B cell (primary cell): ENCODE results near the gene CDR2L. TPM values are rescaled to one million over a fixed set of nuclear protein-coding genes. Genes with fewer than 3 reads are reported as not detected.

Source experiments
- ATAC-seq: fragments of 200-7000 bp; cut with Tn5 transposase; one replicate; pipeline ENCODE4 v1.10.0; 2021; ENCODE audit warnings: low read depth, mild to moderate bottlenecking, moderate number of reproducible peaks, moderate library complexity
- CTCF ChIA-PET: fragments of 350-600 bp; sonication (Branson Sonifier 250); formaldehyde crosslinking; loops from one replicate; lab custom pipeline; 2021; ENCODE audit warnings: antibody characterized with exemption, inconsistent platforms; lab: Charles Lee
- POLR2A ChIA-PET: fragments of 350-600 bp; sonication (Branson Sonifier 250); formaldehyde crosslinking; loops from one replicate; lab custom pipeline; 2021; ENCODE audit warnings: antibody characterized with exemption; lab: Charles Lee
- DNase-seq: peaks from one replicate; pipeline ENCODE4 v3.0.0; 2013
- H2AFZ ChIP-seq: 2 replicates; pipeline ENCODE4 v1.6.1; 2012; ENCODE audit warnings: mild to moderate bottlenecking, low read depth, low read length; ENCODE audit not compliant: insufficient read depth, poor library complexity, severe bottlenecking
- H3K27ac ChIP-seq, 2 donors: 1 replicate in 1 of 2; 2 replicates in 1 of 2; pipeline ENCODE4 v1.5.1; 2012 to 2013; ENCODE audit warnings: low read length in 2 of 2, mild to moderate bottlenecking in 2 of 2, moderate library complexity in 1 of 2
- H3K27me3 ChIP-seq, 4 experiments: fragments of 200-600 bp in 1 of 4; sonication (generic) in 1 of 4; replicated peaks in 1 of 4; 1 replicate in 2 of 4; 2 replicates in 2 of 4; pipeline versions ENCODE4 v1.6.1 to v1.7.0; 2013 to 2016; ENCODE audit warnings: low read length in 3 of 4, mild to moderate bottlenecking in 2 of 4, mixed read lengths in 1 of 4, moderate library complexity in 1 of 4; ENCODE audit not compliant: insufficient read depth in 4 of 4, control insufficient read depth in 3 of 4; ENCODE audit errors: control extremely low read depth in 1 of 4
- H3K36me3 ChIP-seq, 2 experiments: replicated peaks in 1 of 2; 1 replicate in 1 of 2; 2 replicates in 1 of 2; pipeline versions ENCODE4 v1.6.1 to v1.7.1; 2013; ENCODE audit warnings: low read length in 1 of 2; ENCODE audit not compliant: insufficient read depth in 2 of 2, control insufficient read depth in 1 of 2; ENCODE audit errors: control extremely low read depth in 1 of 2, extremely low read depth in 1 of 2
- H3K4me1 ChIP-seq, 2 donors: fragments of 200-600 bp in 1 of 2; sonication (generic) in 1 of 2; 1 replicate in 1 of 2; 2 replicates in 1 of 2; pipeline versions ENCODE4 v1.5.1 to v1.6.1; 2013 to 2017; ENCODE audit warnings: low read length in 2 of 2; ENCODE audit not compliant: control insufficient read depth in 2 of 2, insufficient read depth in 2 of 2
- H3K4me2 ChIP-seq: replicated peaks from 2 replicates; pipeline ENCODE3; 2012; ENCODE audit warnings: mild to moderate bottlenecking, low read depth, low read length; ENCODE audit not compliant: poor library complexity, severe bottlenecking
- H3K4me3 ChIP-seq, 5 experiments: fragments of 200-600 bp in 1 of 5; sonication (generic) in 1 of 5; 1 replicate in 3 of 5; 2 replicates in 2 of 5; pipeline versions ENCODE4 v1.5.1 to v1.7.0; 2011 to 2016; ENCODE audit warnings: low read length in 4 of 5, mild to moderate bottlenecking in 4 of 5, low read depth in 2 of 5, control low read depth in 1 of 5, moderate library complexity in 1 of 5; ENCODE audit not compliant: insufficient read depth in 1 of 5; ENCODE audit errors: control extremely low read depth in 1 of 5, extremely low read depth in 1 of 5
- H3K79me2 ChIP-seq: fragments of 200-600 bp; sonication (generic); one replicate; pipeline ENCODE4 v1.6.0; 2016; ENCODE audit warnings: low read length; ENCODE audit not compliant: control insufficient read depth, insufficient read depth
- H3K9ac ChIP-seq: fragments of 200-600 bp; sonication (generic); 2 replicates; pipeline ENCODE4 v1.6.1; 2017; ENCODE audit warnings: mild to moderate bottlenecking, low read length, moderate library complexity
- H3K9me3 ChIP-seq, 3 donors: one replicate each; pipeline versions ENCODE4 v1.6.1 to v1.7.1; 2013; ENCODE audit warnings: low read length in 2 of 3; ENCODE audit not compliant: control insufficient read depth in 2 of 3, insufficient read depth in 1 of 3; ENCODE audit errors: control extremely low read depth in 1 of 3
- H4K20me1 ChIP-seq: 2 replicates; pipeline ENCODE4 v1.6.0; 2012; ENCODE audit warnings: mild to moderate bottlenecking, low read length; ENCODE audit not compliant: insufficient read depth, control insufficient read depth, poor library complexity, severe bottlenecking
- H3K27ac Mint-ChIP-seq: one replicate; pipeline ENCODE4 v1.8.0; 2021; ENCODE audit warnings: mixed read lengths
- H3K27me3 Mint-ChIP-seq: one replicate; pipeline ENCODE4 v1.8.0; 2021; ENCODE audit warnings: mixed read lengths
- H3K4me1 Mint-ChIP-seq: one replicate; pipeline ENCODE4 v1.8.0; 2021; ENCODE audit warnings: mixed read lengths
- H3K4me3 Mint-ChIP-seq: one replicate; pipeline ENCODE4 v1.8.0; 2021; ENCODE audit warnings: mixed read lengths
- H3K9me3 Mint-ChIP-seq: one replicate; pipeline ENCODE4 v1.8.0; 2022; ENCODE audit warnings: mixed read lengths; ENCODE audit not compliant: insufficient read depth
- EZH2 ChIP-seq: IDR thresholded peaks from 2 replicates; pipeline ENCODE4 v1.6.1; 2012; ENCODE audit warnings: borderline replicate concordance, low read depth, mild to moderate bottlenecking, moderate library complexity, low read length; ENCODE audit not compliant: insufficient read depth, poor library complexity, severe bottlenecking
- WGBS: methylation state at CpG from one replicate; pipeline ENCODE4 v1.1.5; 2013; ENCODE audit warnings: missing lambda C conversion rate; ENCODE audit not compliant: insufficient coverage; 5-methylcytosine and 5-hydroxymethylcytosine counted together
- intact Hi-C: fragments of 100-400 bp; cut with micrococcal nuclease; formaldehyde crosslinking; loops from one replicate; pipeline ENCODE4 v1.10.0; 2022
- polyA plus RNA-seq: library from polyadenylated mRNA; depleted of rRNA; stranded (reverse); fragments of >200 nt; gene quantifications from 2 replicates; pipeline ENCODE4 v1.2.3, GENCODE V29; 2012
- total RNA-seq, 2 donors: library from RNA; stranded (reverse); fragments of 120-200 nt in 1 of 2; gene quantifications; 1 replicate in 1 of 2; 2 replicates in 1 of 2; pipeline versions ENCODE4 v1.2.3 to v1.2.4, GENCODE V29; 2013 to 2022
- TF ChIP-seq, protein P1 (sequence below): fragments of 200-600 bp; IDR thresholded peaks from one replicate; pipeline ENCODE4 v1.8.0; 2022; ENCODE audit warnings: antibody characterized with exemption, mild to moderate bottlenecking

The CDR2L gene
- total and polyA plus RNA-seq, 2 donors (not counting 1 experiment from before 2014, with no cell fraction given) = 0.03 TPM; not detected in 1

DNA sequence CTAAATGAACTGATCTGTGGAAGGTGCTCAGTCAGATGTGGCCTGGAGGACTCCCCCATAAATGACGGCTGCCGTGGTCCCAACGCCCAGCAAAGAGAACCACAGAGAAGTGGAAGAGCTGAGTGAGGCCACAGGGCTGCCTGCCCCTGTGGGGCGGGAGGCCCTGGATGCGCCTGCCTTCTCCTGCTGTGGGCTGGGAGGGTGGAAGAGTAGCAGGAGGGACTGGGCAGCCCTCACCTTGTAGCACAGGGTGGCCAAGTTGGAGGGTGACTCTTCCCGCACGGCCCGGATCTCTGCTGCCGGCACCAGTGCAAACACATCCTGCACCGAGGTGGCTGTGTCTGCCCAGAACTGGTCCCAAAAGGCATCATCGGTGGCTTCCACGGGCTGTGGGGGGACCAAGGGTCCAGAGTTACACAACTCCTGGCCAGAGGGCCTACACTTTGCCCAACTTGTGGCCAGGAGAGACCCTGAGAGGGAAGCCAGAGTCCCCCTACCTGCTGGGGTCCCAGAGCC, 23.1 kb upstream of the CDR2L start:
- H3K4me3 ChIP-seq = no peak overlapping the region
- TF ChIP-seq, protein P1, sequence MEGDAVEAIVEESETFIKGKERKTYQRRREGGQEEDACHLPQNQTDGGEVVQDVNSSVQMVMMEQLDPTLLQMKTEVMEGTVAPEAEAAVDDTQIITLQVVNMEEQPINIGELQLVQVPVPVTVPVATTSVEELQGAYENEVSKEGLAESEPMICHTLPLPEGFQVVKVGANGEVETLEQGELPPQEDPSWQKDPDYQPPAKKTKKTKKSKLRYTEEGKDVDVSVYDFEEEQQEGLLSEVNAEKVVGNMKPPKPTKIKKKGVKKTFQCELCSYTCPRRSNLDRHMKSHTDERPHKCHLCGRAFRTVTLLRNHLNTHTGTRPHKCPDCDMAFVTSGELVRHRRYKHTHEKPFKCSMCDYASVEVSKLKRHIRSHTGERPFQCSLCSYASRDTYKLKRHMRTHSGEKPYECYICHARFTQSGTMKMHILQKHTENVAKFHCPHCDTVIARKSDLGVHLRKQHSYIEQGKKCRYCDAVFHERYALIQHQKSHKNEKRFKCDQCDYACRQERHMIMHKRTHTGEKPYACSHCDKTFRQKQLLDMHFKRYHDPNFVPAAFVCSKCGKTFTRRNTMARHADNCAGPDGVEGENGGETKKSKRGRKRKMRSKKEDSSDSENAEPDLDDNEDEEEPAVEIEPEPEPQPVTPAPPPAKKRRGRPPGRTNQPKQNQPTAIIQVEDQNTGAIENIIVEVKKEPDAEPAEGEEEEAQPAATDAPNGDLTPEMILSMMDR = no peak
- no peak for TF ChIP-seq EZH2
- 97% methylated on average over 12 of the region's 12 CpGs for WGBS
- no peaks in the 10 kb centered on the region for H3K9me3 ChIP-seq
- no peak overlapping the region for H3K9ac ChIP-seq
- no peaks in the 10 kb centered on the region for H4K20me1 ChIP-seq
- no peak overlapping the region for H3K4me3 Mint-ChIP-seq
- no peak overlapping the region for H3K27ac Mint-ChIP-seq
- DNase-seq = no peak
- H3K27me3 Mint-ChIP-seq = peaks cover 7% of the 10 kb centered on the region
- no peak overlapping the region for H3K27ac ChIP-seq
- H3K4me2 ChIP-seq = no peak overlapping the region
- intact Hi-C loops = no loop called here
- H3K9me3 Mint-ChIP-seq = no peaks in the 10 kb centered on the region
- no peaks in the 10 kb centered on the region for H3K36me3 ChIP-seq
- H3K27me3 ChIP-seq = peaks cover 0 to 3% (median 0%) of the 10 kb centered on the region in 4 experiments
- no peak overlapping the region for H2AFZ ChIP-seq
- ATAC-seq = no peak
- H3K4me1 Mint-ChIP-seq = peaks cover 7% of the 10 kb centered on the region
- CTCF ChIA-PET = interaction anchor here (0.6 to 4.9 kb wide), 4 partner anchors 24 to 522 kb away, joined by 3 to 74 read pairs (median 30); partner anchors contain the start of genes ARMC7 and MRPL58
- peaks cover 2 to 11% of the 10 kb centered on the region in 2 donors for H3K4me1 ChIP-seq
- no peaks in the 10 kb centered on the region for H3K79me2 ChIP-seq
- POLR2A ChIA-PET = interaction anchor here (0.9 kb wide), 1 partner anchor 9 kb away, joined by 3 read pairs; no protein-coding TSS in a partner anchor

DNA sequence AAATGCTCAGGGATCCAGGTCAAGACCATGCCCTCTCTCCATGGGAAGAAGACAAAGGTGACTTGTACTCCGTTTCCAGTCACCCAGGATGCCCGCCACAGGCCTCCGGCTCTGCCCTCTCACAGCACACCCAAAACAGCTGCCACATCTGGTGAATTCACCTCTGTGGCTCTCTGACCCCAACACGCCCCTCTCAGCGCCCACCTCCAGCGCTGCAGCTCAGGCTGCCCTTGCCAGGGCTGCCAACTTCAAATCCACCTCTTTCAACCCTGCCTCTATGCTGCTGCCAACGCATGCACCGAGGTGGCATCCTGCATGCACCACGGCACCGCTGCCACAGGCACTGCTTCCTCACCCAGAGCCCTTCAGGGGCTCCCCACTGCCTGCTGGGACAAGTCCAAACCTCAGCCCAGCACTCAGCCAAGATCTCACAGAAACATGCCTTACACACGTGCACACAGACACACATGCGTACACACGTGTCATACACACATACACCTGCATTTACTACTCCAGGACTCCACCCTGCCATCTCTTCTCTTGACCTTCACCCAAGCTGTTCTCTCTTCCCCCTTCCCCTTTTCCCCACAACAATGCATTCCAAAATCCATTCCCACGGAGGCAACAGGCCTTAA, 22.3 kb upstream of the CDR2L start:
- Histone ChIP-seq H3K27me3 (no peaks in the 10 kb centered on the region), H3K79me2 (no peaks in the 10 kb centered on the region), H4K20me1 (no peaks in the 10 kb centered on the region), H3K4me3 (no peak overlapping the region), H3K9me3 (no peaks in the 10 kb centered on the region), H3K4me1 (peaks cover 2 to 11% of the 10 kb centered on the region in 2 donors), H2AFZ (no peak overlapping the region), H3K36me3 (no peaks in the 10 kb centered on the region), H3K27ac (no peak overlapping the region), H3K9ac (no peak overlapping the region), H3K4me2 (no peak overlapping the region)
- no peak overlapping the region for H3K4me3 Mint-ChIP-seq
- DNase-seq = no peak
- intact Hi-C loops = no loop called here
- ChIA-PET POLR2A (no interaction called here), CTCF (interaction anchor here (4.9 kb wide), 1 partner anchor 148 kb away, joined by 74 read pairs; the partner anchor contains the start of gene ARMC7)
- WGBS = 81% methylated on average over 13 of the region's 14 CpGs
- TF ChIP-seq, protein P1 = no peak
- TF ChIP-seq EZH2 = no peak
- H3K9me3 Mint-ChIP-seq = no peaks in the 10 kb centered on the region
- no peak overlapping the region for H3K27ac Mint-ChIP-seq
- ATAC-seq = no peak
- peaks cover 7% of the 10 kb centered on the region for H3K27me3 Mint-ChIP-seq
- H3K4me1 Mint-ChIP-seq = peaks cover 7% of the 10 kb centered on the region
